Upper lobe of left lung (tissue), 6 donors: ENCODE results near the gene NAV1. TPM values are rescaled to one million over a fixed set of nuclear protein-coding genes. Genes with fewer than 3 reads are reported as not detected.
A peak's percentile ranks its signal among the peaks of the same experiment; 100 is the strongest.

ENCODE experiments used
- ATAC-seq, 2 donors: fragments of 200-7000 bp; cut with Tn5 transposase; one replicate each; pipeline ENCODE4 v1.9.1; 2022; ENCODE audit warnings: mild to moderate bottlenecking in 2 of 2, moderate library complexity in 2 of 2; ENCODE audit not compliant: low FRiP score in 2 of 2
- DNase-seq, 2 donors: peaks; one replicate each; pipeline ENCODE4 v3.0.0-alpha.2; 2019 to 2020
- H3K27ac ChIP-seq, 4 donors: fragments of 200-600 bp; sonication (generic); one replicate each; pipeline ENCODE4 v1.5.1; 2016 to 2019
- H3K27me3 ChIP-seq, 4 donors: fragments of 200-600 bp; sonication (generic); one replicate each; pipeline ENCODE4 v1.5.1; 2017 to 2019
- H3K36me3 ChIP-seq, 4 donors: fragments of 200-600 bp; sonication (generic); one replicate each; pipeline ENCODE4 v1.5.1; 2016 to 2019
- H3K4me1 ChIP-seq, 4 donors: fragments of 200-600 bp; sonication (generic); one replicate each; pipeline ENCODE4 v1.5.1; 2018 to 2019
- H3K4me3 ChIP-seq, 4 donors: fragments of 200-600 bp; sonication (generic); one replicate each; pipeline ENCODE4 v1.5.1; 2017 to 2019; ENCODE audit warnings: mild to moderate bottlenecking in 2 of 4, moderate library complexity in 1 of 4
- H3K9me3 ChIP-seq, 4 donors: fragments of 200-600 bp; sonication (generic); one replicate each; pipeline ENCODE4 v1.5.1; 2018 to 2019
- CTCF ChIP-seq, 6 experiments: fragments of 450-650 bp in 4 of 6; fragments of 200-600 bp in 2 of 6; sonication (generic) in 2 of 6; IDR thresholded peaks; one replicate each; pipeline ENCODE4 v1.5.1; 2016 to 2019; ENCODE audit warnings: antibody characterized with exemption in 6 of 6
- EP300 ChIP-seq, 4 donors: sonication (generic); formaldehyde crosslinking; IDR thresholded peaks; one replicate each; pipeline ENCODE4 v1.5.1; 2017; ENCODE audit warnings: antibody characterized with exemption in 4 of 4, control low read depth in 2 of 4
- POLR2A ChIP-seq, 4 donors: fragments of 450-650 bp; IDR thresholded peaks; one replicate each; pipeline ENCODE4 v1.5.1; 2016 to 2017; ENCODE audit warnings: antibody characterized with exemption in 4 of 4, mild to moderate bottlenecking in 2 of 4
- POLR2AphosphoS5 ChIP-seq, 2 donors: sonication (generic); formaldehyde crosslinking; IDR thresholded peaks; one replicate each; pipeline ENCODE4 v1.5.1; 2017; ENCODE audit warnings: antibody characterized with exemption in 2 of 2
- WGBS, 2 donors: methylation state at CpG; one replicate each; pipeline ENCODE4 v1.1.5; 2017 to 2018; 5-methylcytosine and 5-hydroxymethylcytosine counted together
- total RNA-seq, 6 donors: library from RNA; depleted of rRNA in 4 of 6; stranded (reverse); fragments of >200 nt in 4 of 6; gene quantifications; one replicate each; pipeline versions ENCODE4 v1.1.0 to v1.2.1, GENCODE V29; 2016 to 2021
- donor health status: DM: no; HTN: no; CAD: no; lungs with moderate emphysema.
- donor health status: DM: no; HTN: yes; CAD: no; lungs with severe emphysema.

The NAV1 gene
- total RNA-seq, 6 donors from 2014 or later: 15.2 to 41.0 (median 24.1) TPM

GRCh38 chr1:201493757-201494617 lies 44.9 kb upstream of the NAV1 start:
- Histone ChIP-seq H3K27ac (peak overlapping the region; percentile 67 to 73 (median 68)), H3K36me3 (peaks cover 7 to 57% (median 28%) of the 10 kb centered on the region in 4 donors), H3K4me1 (peaks cover 75 to 86% (median 78%) of the 10 kb centered on the region in 4 donors), H3K4me3 (no peak overlapping the region), H3K9me3 (no peaks in the 10 kb centered on the region), H3K27me3 (no peaks in the 10 kb centered on the region)
- WGBS, 2 donors: 19 to 35% methylated on average over 10 to 15 of the region's 15 CpGs
- DNase-seq (peak in 1 of 2 donors; percentile 46), ATAC-seq (no peak)
- TF ChIP-seq EP300 (IDR thresholded peaks at IDR 0.05) (peak in 1 of 4 donors; percentile 11), POLR2AphosphoS5 (IDR thresholded peaks at IDR 0.05) (peak; percentile 22 to 41), CTCF (IDR thresholded peaks at IDR 0.05) (no peak)

DNA sequence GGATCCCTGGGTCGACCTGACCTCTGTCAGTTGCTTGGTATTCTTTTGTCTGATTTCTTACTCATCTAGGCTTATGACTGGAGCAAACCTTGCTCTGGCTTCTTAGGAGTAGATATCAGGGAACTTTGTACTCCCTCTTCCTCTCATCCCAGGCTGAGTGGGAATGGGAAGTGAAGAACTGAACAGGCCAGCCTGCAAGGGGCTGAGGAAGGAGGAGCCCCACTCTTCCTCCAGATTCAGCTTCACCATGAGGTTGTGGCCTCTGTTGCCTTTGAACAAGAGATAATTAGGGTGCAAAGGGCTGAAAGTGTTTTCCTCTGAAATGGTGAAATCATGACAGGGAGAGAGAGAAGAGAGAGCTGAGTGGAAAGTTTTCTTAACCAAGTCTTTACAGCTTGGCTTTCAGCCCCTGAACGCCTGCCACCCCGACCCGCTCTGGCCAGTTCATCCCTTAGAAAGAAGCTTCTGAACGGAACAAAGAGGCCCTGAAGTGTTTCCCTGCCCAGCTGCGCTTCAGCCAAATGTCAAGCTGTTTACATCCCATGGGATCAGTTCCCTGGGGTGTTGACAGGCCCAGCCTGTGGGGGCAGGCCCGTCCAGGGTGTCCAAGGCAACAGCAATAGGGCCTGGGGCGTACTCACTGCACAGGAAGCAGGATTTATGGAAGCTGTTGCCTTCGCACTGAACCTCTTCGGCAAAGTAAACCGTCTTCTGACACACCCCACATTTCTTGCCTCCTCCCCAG lies 43.2 kb upstream of the NAV1 start:
- no peaks in the 10 kb centered on the region for H3K9me3 ChIP-seq
- peak; percentile 44 to 69 for ATAC-seq
- peaks cover 7 to 45% (median 26%) of the 10 kb centered on the region in 4 donors for H3K36me3 ChIP-seq
- TF ChIP-seq CTCF (IDR thresholded peaks at IDR 0.05) (no peak), EP300 (IDR thresholded peaks at IDR 0.05) (peak in 1 of 4 donors; percentile 56), POLR2AphosphoS5 (IDR thresholded peaks at IDR 0.05) (peak; percentile 55 to 87)
- no peak overlapping the region for H3K4me3 ChIP-seq
- H3K27me3 ChIP-seq: no peaks in the 10 kb centered on the region
- DNase-seq: peak; percentile 56 to 66
- peaks cover 68 to 86% (median 77%) of the 10 kb centered on the region in 4 donors for H3K4me1 ChIP-seq
- WGBS, 2 donors: 34 to 40% methylated on average over 11 of the region's 11 CpGs
- peak overlapping the region; percentile 69 to 86 (median 80) for H3K27ac ChIP-seq

DNA sequence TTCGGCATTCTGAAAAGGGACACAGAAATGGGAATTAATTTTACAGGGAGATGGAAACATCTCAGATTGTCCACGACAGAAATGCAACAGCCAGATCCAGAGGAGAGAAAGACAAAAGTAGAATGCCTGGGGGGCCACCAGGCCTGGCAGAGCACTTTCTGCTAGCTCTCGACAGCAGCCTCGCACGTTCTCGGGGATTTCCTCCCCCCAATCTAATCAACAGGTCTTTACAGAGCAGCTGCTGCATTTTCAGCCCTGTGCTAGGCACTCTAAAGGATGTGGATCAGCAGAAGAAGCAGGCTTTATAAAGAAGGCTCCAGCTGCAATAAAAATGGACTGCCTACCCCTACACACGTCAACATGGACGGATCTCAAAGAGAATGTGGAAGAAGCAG lies 42.6 kb upstream of the NAV1 start:
- Histone ChIP-seq H3K4me1 (peaks cover 68 to 86% (median 76%) of the 10 kb centered on the region in 4 donors), H3K9me3 (no peaks in the 10 kb centered on the region), H3K4me3 (no peak overlapping the region), H3K27me3 (no peaks in the 10 kb centered on the region), H3K27ac (peak overlapping the region; percentile 62 to 86 (median 80)), H3K36me3 (peaks cover 7 to 42% (median 26%) of the 10 kb centered on the region in 4 donors)
- 50 to 52% methylated on average over 8 of the region's 8 CpGs for WGBS, 2 donors
- TF ChIP-seq CTCF (IDR thresholded peaks at IDR 0.05) (no peak), POLR2A (IDR thresholded peaks at IDR 0.05) (no peak), POLR2AphosphoS5 (IDR thresholded peaks at IDR 0.05) (no peak), EP300 (IDR thresholded peaks at IDR 0.05) (no peak)
- ATAC-seq: no peak
- no peak for DNase-seq

DNA sequence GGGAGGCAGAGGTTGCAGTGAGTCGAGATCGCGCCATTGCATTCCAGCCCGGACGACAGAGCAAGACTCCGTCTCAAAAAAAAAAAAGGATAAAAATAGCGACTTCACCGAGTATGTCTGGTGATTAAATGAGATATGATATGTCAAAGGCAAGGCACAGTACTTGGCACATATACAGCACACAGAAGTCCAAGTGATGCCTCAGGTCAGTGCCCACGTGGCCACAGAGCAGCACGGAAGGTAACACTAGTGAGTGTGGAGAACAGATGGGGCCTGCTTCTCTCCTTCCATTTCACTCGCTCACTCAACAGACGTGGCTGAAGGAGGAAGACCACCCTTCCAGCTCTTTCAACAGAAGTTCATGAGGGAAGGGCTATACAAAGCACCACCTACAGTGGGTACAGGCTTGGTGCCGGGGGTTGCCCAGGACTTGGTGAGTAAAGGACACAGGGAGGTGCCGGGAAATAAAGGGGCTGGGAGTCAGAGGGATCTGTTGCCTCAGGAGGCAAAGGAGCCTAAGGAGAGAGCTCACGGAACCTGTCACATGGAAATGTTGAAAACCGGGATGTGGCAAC lies 40.9 kb upstream of the NAV1 start:
- TF ChIP-seq POLR2A (IDR thresholded peaks at IDR 0.05) (no peak), CTCF (IDR thresholded peaks at IDR 0.05) (no peak), EP300 (IDR thresholded peaks at IDR 0.05) (no peak), POLR2AphosphoS5 (IDR thresholded peaks at IDR 0.05) (no peak)
- Histone ChIP-seq H3K9me3 (no peaks in the 10 kb centered on the region), H3K36me3 (peaks cover 7 to 31% (median 18%) of the 10 kb centered on the region in 4 donors), H3K27me3 (no peaks in the 10 kb centered on the region), H3K4me1 (peaks cover 65 to 91% (median 76%) of the 10 kb centered on the region in 4 donors), H3K27ac (peak overlapping the region; percentile 23 to 80 (median 55)), H3K4me3 (no peak overlapping the region)
- DNase-seq: no peak
- 75 to 89% methylated on average over 16 of the region's 16 CpGs for WGBS, 2 donors
- ATAC-seq: no peak
